NCI-H69 (cell line): ENCODE results near the gene COL15A1.

Experiments
- DNase-seq: peaks from one replicate; lab custom pipeline; 2025; lab: John Stamatoyannopoulos, UW

COL15A1 gene

GRCh38 chr9:99056886-99057664 lies 113.4 kb downstream of the COL15A1 start:
- no peak for DNase-seq

GRCh38 chr9:99057665-99058625 lies 114.2 kb downstream of the COL15A1 start:
- DNase-seq: no peak

GRCh38 chr9:99058964-99059921 lies 115.5 kb downstream of the COL15A1 start:
- DNase-seq: no peak

- no peak for DNase-seq
These were observed 116.9 kb downstream of the COL15A1 start for GRCh38 chr9:99060621-99061020.

- no peak for DNase-seq
These were observed 118.8 kb downstream of the COL15A1 start for GRCh38 chr9:99062549-99062948.

GRCh38 chr9:99063522-99063921 lies 119.8 kb downstream of the COL15A1 start:
- DNase-seq: no peak

GRCh38 chr9:99066571-99066970 lies 122.9 kb downstream of the COL15A1 start:
- DNase-seq: no peak

GRCh38 chr9:99069075-99069474 lies 125.4 kb downstream of the COL15A1 start:
- no peak for DNase-seq

GRCh38 chr9:99069546-99069945 lies 125.8 kb downstream of the COL15A1 start:
- DNase-seq: peak; percentile 20

- peak; percentile 12 for DNase-seq
These were observed 127.0 kb downstream of the COL15A1 start for GRCh38 chr9:99070681-99071080.

GRCh38 chr9:99071313-99072039 lies 127.8 kb downstream of the COL15A1 start:
- DNase-seq: no peak

GRCh38 chr9:99072040-99072394 lies 128.3 kb downstream of the COL15A1 start:
- no peak for DNase-seq

GRCh38 chr9:99073347-99073746 lies 129.6 kb downstream of the COL15A1 start:
- no peak for DNase-seq

GRCh38 chr9:99073985-99074901 lies 130.5 kb downstream of the COL15A1 start:
- no peak for DNase-seq

GRCh38 chr9:99074902-99075245 lies 131.2 kb downstream of the COL15A1 start:
- no peak for DNase-seq

GRCh38 chr9:99075246-99075912 lies 131.7 kb downstream of the COL15A1 start:
- no peak for DNase-seq

GRCh38 chr9:99076030-99076429 lies 132.3 kb downstream of the COL15A1 start:
- DNase-seq: no peak

GRCh38 chr9:99076483-99077171 lies 132.9 kb downstream of the COL15A1 start:
- DNase-seq: no peak

GRCh38 chr9:99078717-99079116 lies 135.0 kb downstream of the COL15A1 start:
- no peak for DNase-seq
